Progenitor cell of endocrine pancreas (in vitro differentiated cells): ENCODE results near the gene ASPG. TPM values are rescaled to one million over a fixed set of nuclear protein-coding genes. Genes with fewer than 3 reads are reported as not detected.

Source experiments
- DNase-seq: peaks from one replicate; pipeline ENCODE4 v3.0.0; 2021; ENCODE audit warnings: low spot score; ENCODE audit not compliant: unreplicated experiment
- H3K27ac Mint-ChIP-seq: 2 replicates; pipeline ENCODE4 v1.8.0; 2021; ENCODE audit warnings: mild to moderate bottlenecking, moderate library complexity, mixed read lengths
- H3K27me3 Mint-ChIP-seq: 2 replicates; pipeline ENCODE4 v1.8.0; 2021; ENCODE audit warnings: mixed read lengths
- H3K36me3 Mint-ChIP-seq: 2 replicates; pipeline ENCODE4 v1.8.0; 2022; ENCODE audit warnings: mixed read lengths; ENCODE audit not compliant: insufficient read depth
- H3K4me1 Mint-ChIP-seq: 2 replicates; pipeline ENCODE4 v1.8.0; 2021; ENCODE audit warnings: low read depth, mixed read lengths
- H3K4me3 Mint-ChIP-seq: 2 replicates; pipeline ENCODE4 v1.8.0; 2021; ENCODE audit warnings: low read depth, mild to moderate bottlenecking, moderate library complexity, mixed read lengths
- H3K9me3 Mint-ChIP-seq: 2 replicates; pipeline ENCODE4 v1.8.0; 2021; ENCODE audit warnings: low read depth, mixed read lengths
- CTCF ChIP-seq: fragments of 200-600 bp; sonication (generic); IDR thresholded peaks from one replicate; pipeline ENCODE4 v1.5.0; 2021; ENCODE audit warnings: antibody characterized with exemption, mild to moderate bottlenecking; ENCODE audit not compliant: unreplicated experiment
- total RNA-seq: library from RNA; stranded (reverse); gene quantifications from 2 replicates; pipeline ENCODE4 v1.2.1, GENCODE V29; 2021

ASPG gene
- total RNA-seq, 1 donor from 2014 or later: not detected

GRCh38 chr14:104123879-104124278 lies 38.4 kb downstream of the ASPG start:
- Mint-ChIP-seq H3K27ac (no peak overlapping the region), H3K4me1 (no peaks in the 10 kb centered on the region), H3K36me3 (no peaks in the 10 kb centered on the region), H3K27me3 (peaks cover 59% of the 10 kb centered on the region), H3K4me3 (no peak overlapping the region), H3K9me3 (peaks cover 19% of the 10 kb centered on the region)
- no peak for DNase-seq
- TF ChIP-seq CTCF: no peak

- no peaks in the 10 kb centered on the region for H3K36me3 Mint-ChIP-seq
- TF ChIP-seq CTCF: no peak
- no peaks in the 10 kb centered on the region for H3K4me1 Mint-ChIP-seq
- H3K27me3 Mint-ChIP-seq: peaks cover 52% of the 10 kb centered on the region
- H3K4me3 Mint-ChIP-seq: no peak overlapping the region
- no peak for DNase-seq
- H3K9me3 Mint-ChIP-seq: peaks cover 28% of the 10 kb centered on the region
- no peak overlapping the region for H3K27ac Mint-ChIP-seq
These were observed 39.5 kb downstream of the ASPG start for GRCh38 chr14:104125011-104125410.

- no peak for DNase-seq
- no peaks in the 10 kb centered on the region for H3K4me1 Mint-ChIP-seq
- no peak for TF ChIP-seq CTCF
- no peak overlapping the region for H3K4me3 Mint-ChIP-seq
- no peaks in the 10 kb centered on the region for H3K36me3 Mint-ChIP-seq
- no peak overlapping the region for H3K27ac Mint-ChIP-seq
- peaks cover 41% of the 10 kb centered on the region for H3K27me3 Mint-ChIP-seq
- H3K9me3 Mint-ChIP-seq: peaks cover 28% of the 10 kb centered on the region
These were observed 41.3 kb downstream of the ASPG start for GRCh38 chr14:104126753-104127152.

GRCh38 chr14:104128981-104129380 lies 43.5 kb downstream of the ASPG start:
- Mint-ChIP-seq H3K27ac (no peak overlapping the region), H3K27me3 (peaks cover 55% of the 10 kb centered on the region), H3K4me1 (no peaks in the 10 kb centered on the region), H3K36me3 (no peaks in the 10 kb centered on the region), H3K9me3 (peaks cover 25% of the 10 kb centered on the region), H3K4me3 (no peak overlapping the region)
- no peak for TF ChIP-seq CTCF
- DNase-seq: no peak

- Mint-ChIP-seq H3K36me3 (no peaks in the 10 kb centered on the region), H3K9me3 (peaks cover 22% of the 10 kb centered on the region), H3K4me1 (no peaks in the 10 kb centered on the region), H3K27ac (no peak overlapping the region), H3K27me3 (peaks cover 61% of the 10 kb centered on the region), H3K4me3 (no peak overlapping the region)
- TF ChIP-seq CTCF: no peak
- no peak for DNase-seq
These were observed 44.1 kb downstream of the ASPG start for GRCh38 chr14:104129556-104129955.
